Skeletal muscle satellite cell (primary cell): ENCODE data around the gene TTC19.
"Not testable (repeated sequence)": the region's sequence is repeated elsewhere in the genome, so short reads cannot be mapped to it uniquely, and the experiment has no call there.

Experiments
- H3K27me3 ChIP-seq: 2 replicates; pipeline ENCODE4 v1.7.0; 2013; ENCODE audit warnings: low read length; ENCODE audit not compliant: control insufficient read depth, insufficient read depth
- H3K36me3 ChIP-seq: 2 replicates; pipeline ENCODE4 v1.7.0; 2013; ENCODE audit warnings: mild to moderate bottlenecking, control low read depth, low read length; ENCODE audit not compliant: insufficient read depth
- H3K4me1 ChIP-seq: 2 replicates; pipeline ENCODE4 v1.7.0; 2013; ENCODE audit warnings: low read length; ENCODE audit not compliant: control insufficient read depth, insufficient read depth
- H3K4me2 ChIP-seq: 2 replicates; pipeline ENCODE4 v1.7.0; 2013; ENCODE audit warnings: mild to moderate bottlenecking, low read length
- H3K4me3 ChIP-seq: 2 replicates; pipeline ENCODE4 v1.7.0; 2013; ENCODE audit warnings: low read length
- H3K9ac ChIP-seq: 2 replicates; pipeline ENCODE4 v1.7.0; 2013; ENCODE audit warnings: mild to moderate bottlenecking, low read depth, low read length, moderate library complexity
- H3K9me3 ChIP-seq: replicated peaks from 2 replicates; pipeline ENCODE4 v1.7.0; 2013; ENCODE audit warnings: mild to moderate bottlenecking, control low read depth, low read length

Gene TTC19

GRCh38 chr17:15977894-15978293 lies 21.7 kb upstream of the TTC19 start:
- Histone ChIP-seq H3K27me3 (no peaks in the 10 kb centered on the region), H3K9ac (no peak overlapping the region), H3K4me1 (peaks cover 8% of the 10 kb centered on the region), H3K4me3 (no peak overlapping the region), H3K9me3 (no peaks in the 10 kb centered on the region), H3K4me2 (no peak overlapping the region), H3K36me3 (peaks cover 41% of the 10 kb centered on the region)

GRCh38 chr17:15978606-15979005 lies 21.0 kb upstream of the TTC19 start:
- Histone ChIP-seq H3K36me3 (peaks cover 44% of the 10 kb centered on the region), H3K4me3 (no peak overlapping the region), H3K9me3 (no peaks in the 10 kb centered on the region)

GRCh38 chr17:15979013-15979412 lies 20.6 kb upstream of the TTC19 start:
- H3K36me3 ChIP-seq, result peaks cover 47% of the 10 kb centered on the region
- not testable (repeated sequence) for H3K9ac ChIP-seq, H3K4me2 ChIP-seq, H3K4me1 ChIP-seq, H3K27me3 ChIP-seq, H3K4me3 ChIP-seq, H3K9me3 ChIP-seq

More at GRCh38 chr17:15978606-15979005, 21.0 kb upstream of the TTC19 start:
- no peaks in the 10 kb centered on the region for H3K27me3 ChIP-seq
- no peak overlapping the region for H3K9ac ChIP-seq
- H3K4me2 ChIP-seq, result no peak overlapping the region
- H3K4me1 ChIP-seq, result peaks cover 8% of the 10 kb centered on the region

GRCh38 chr17:15981208-15981607 lies 18.4 kb upstream of the TTC19 start:
- H3K9ac ChIP-seq, result no peak overlapping the region
- no peaks in the 10 kb centered on the region for H3K27me3 ChIP-seq
- no peaks in the 10 kb centered on the region for H3K9me3 ChIP-seq
- H3K4me2 ChIP-seq, result no peak overlapping the region
- H3K4me1 ChIP-seq, result peaks cover 8% of the 10 kb centered on the region
- peaks cover 54% of the 10 kb centered on the region for H3K36me3 ChIP-seq
- no peak overlapping the region for H3K4me3 ChIP-seq

- Histone ChIP-seq H3K4me2 (no peak overlapping the region), H3K4me1 (peaks cover 8% of the 10 kb centered on the region), H3K27me3 (no peaks in the 10 kb centered on the region), H3K9me3 (no peaks in the 10 kb centered on the region), H3K9ac (no peak overlapping the region), H3K36me3 (peaks cover 57% of the 10 kb centered on the region), H3K4me3 (no peak overlapping the region)
Measured at GRCh38 chr17:15981646-15982580, 17.7 kb upstream of the TTC19 start.

GRCh38 chr17:15996322-15996721 lies 3.3 kb upstream of the TTC19 start:
- peaks cover 4% of the 10 kb centered on the region for H3K36me3 ChIP-seq
- no peak overlapping the region for H3K4me3 ChIP-seq
- H3K4me2 ChIP-seq, result no peak overlapping the region
- no peaks in the 10 kb centered on the region for H3K27me3 ChIP-seq
- H3K9ac ChIP-seq, result no peak overlapping the region
- no peaks in the 10 kb centered on the region for H3K9me3 ChIP-seq
- H3K4me1 ChIP-seq, result peaks cover 15% of the 10 kb centered on the region

- peaks cover 18% of the 10 kb centered on the region for H3K4me1 ChIP-seq
- peak overlapping the region; percentile 12 for H3K9ac ChIP-seq
- H3K36me3 ChIP-seq, result peaks cover 22% of the 10 kb centered on the region
- no peaks in the 10 kb centered on the region for H3K27me3 ChIP-seq
- peak overlapping the region; percentile 95 for H3K4me2 ChIP-seq
- H3K9me3 ChIP-seq, result peaks cover 4% of the 10 kb centered on the region
- H3K4me3 ChIP-seq, result no peak overlapping the region
Measured at GRCh38 chr17:15998031-15998562, 1.5 kb upstream of the TTC19 start.

GRCh38 chr17:15999974-16000827 lies 577 bp downstream of the TTC19 start:
- Histone ChIP-seq H3K36me3 (peaks cover 42% of the 10 kb centered on the region), H3K9me3 (peaks cover 4% of the 10 kb centered on the region), H3K4me1 (peaks cover 18% of the 10 kb centered on the region)

GRCh38 chr17:16001226-16001897 lies 1.7 kb downstream of the TTC19 start:
- peaks cover 53% of the 10 kb centered on the region for H3K36me3 ChIP-seq
- peak overlapping the region; percentile 95 for H3K4me2 ChIP-seq
- H3K4me1 ChIP-seq, result peaks cover 18% of the 10 kb centered on the region
- H3K9me3 ChIP-seq, result peaks cover 4% of the 10 kb centered on the region
- H3K27me3 ChIP-seq, result no peaks in the 10 kb centered on the region
- no peak overlapping the region for H3K9ac ChIP-seq
- peak overlapping the region; percentile 95 for H3K4me3 ChIP-seq

More at GRCh38 chr17:15999974-16000827, 577 bp downstream of the TTC19 start:
- Histone ChIP-seq H3K4me2 (peak overlapping the region; percentile 95), H3K9ac (peak overlapping the region; percentile 99), H3K4me3 (peak overlapping the region; percentile 95), H3K27me3 (no peaks in the 10 kb centered on the region)

GRCh38 chr17:16002708-16003260 lies 3.2 kb downstream of the TTC19 start:
- H3K27me3 ChIP-seq, result no peaks in the 10 kb centered on the region
- H3K4me1 ChIP-seq, result peaks cover 18% of the 10 kb centered on the region
- H3K4me2 ChIP-seq, result no peak overlapping the region
- H3K4me3 ChIP-seq, result no peak overlapping the region
- peaks cover 62% of the 10 kb centered on the region for H3K36me3 ChIP-seq
- H3K9ac ChIP-seq, result no peak overlapping the region
- H3K9me3 ChIP-seq, result peaks cover 4% of the 10 kb centered on the region
